ENCODE measurements around the gene IRF3.

DNA sequence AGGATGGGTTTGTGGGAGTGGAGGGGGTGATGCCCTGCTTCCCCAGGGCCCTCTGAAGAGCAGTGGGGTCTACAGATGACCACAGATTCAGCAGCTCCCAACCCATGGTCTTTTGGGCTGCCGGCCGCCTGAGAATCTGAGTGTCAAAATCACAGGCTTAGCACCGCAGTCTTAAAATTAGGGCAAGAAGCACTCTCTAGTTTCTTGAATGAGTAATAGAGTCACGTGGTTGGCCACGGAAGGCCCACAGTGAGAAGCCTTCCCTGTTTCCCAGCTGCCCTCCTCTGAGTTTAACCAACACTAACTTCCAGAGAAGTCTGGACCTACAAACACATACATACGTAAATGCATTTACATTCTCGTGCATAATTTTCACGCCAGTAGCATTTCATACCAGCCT is 16.6 kb upstream of the IRF3 start:
- TF ChIP-seq, protein P1, sequence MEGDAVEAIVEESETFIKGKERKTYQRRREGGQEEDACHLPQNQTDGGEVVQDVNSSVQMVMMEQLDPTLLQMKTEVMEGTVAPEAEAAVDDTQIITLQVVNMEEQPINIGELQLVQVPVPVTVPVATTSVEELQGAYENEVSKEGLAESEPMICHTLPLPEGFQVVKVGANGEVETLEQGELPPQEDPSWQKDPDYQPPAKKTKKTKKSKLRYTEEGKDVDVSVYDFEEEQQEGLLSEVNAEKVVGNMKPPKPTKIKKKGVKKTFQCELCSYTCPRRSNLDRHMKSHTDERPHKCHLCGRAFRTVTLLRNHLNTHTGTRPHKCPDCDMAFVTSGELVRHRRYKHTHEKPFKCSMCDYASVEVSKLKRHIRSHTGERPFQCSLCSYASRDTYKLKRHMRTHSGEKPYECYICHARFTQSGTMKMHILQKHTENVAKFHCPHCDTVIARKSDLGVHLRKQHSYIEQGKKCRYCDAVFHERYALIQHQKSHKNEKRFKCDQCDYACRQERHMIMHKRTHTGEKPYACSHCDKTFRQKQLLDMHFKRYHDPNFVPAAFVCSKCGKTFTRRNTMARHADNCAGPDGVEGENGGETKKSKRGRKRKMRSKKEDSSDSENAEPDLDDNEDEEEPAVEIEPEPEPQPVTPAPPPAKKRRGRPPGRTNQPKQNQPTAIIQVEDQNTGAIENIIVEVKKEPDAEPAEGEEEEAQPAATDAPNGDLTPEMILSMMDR (IDR thresholded peaks at IDR 0.05): no peak
- no peak for TF ChIP-seq POLR2A (IDR thresholded peaks at IDR 0.05)
